GM21390 (cell line): ENCODE data around the gene ANKRD55.
"Not testable (repeated sequence)": the region's sequence is repeated elsewhere in the genome, so short reads cannot be mapped to it uniquely, and the experiment has no call there.

Experiments used
- ATAC-seq: cut with Tn5 transposase; IDR thresholded peaks from one replicate; pipeline ENCODE4 v1.9.1; 2021; ENCODE audit not compliant: unreplicated experiment

The ANKRD55 gene

GRCh38 chr5:56083286-56083854 lies 149.8 kb downstream of the ANKRD55 start:
- ATAC-seq, result no peak

GRCh38 chr5:56081053-56081642 lies 152.0 kb downstream of the ANKRD55 start:
- ATAC-seq, result peak; percentile 41

GRCh38 chr5:56080375-56081052 lies 152.6 kb downstream of the ANKRD55 start:
- peak; percentile 67 for ATAC-seq

- not testable (repeated sequence) for ATAC-seq
These were observed 154.0 kb downstream of the ANKRD55 start for GRCh38 chr5:56079157-56079500.

- ATAC-seq, result no peak
These were observed 154.6 kb downstream of the ANKRD55 start for GRCh38 chr5:56078278-56079156.

GRCh38 chr5:56077796-56078233 lies 155.3 kb downstream of the ANKRD55 start:
- no peak for ATAC-seq

GRCh38 chr5:56076486-56076885 lies 156.6 kb downstream of the ANKRD55 start:
- ATAC-seq, result no peak

GRCh38 chr5:56075361-56075760 lies 157.8 kb downstream of the ANKRD55 start:
- ATAC-seq, result no peak

- ATAC-seq, result no peak
These were observed 160.0 kb downstream of the ANKRD55 start for GRCh38 chr5:56072863-56073766.

GRCh38 chr5:56071470-56071869 lies 161.7 kb downstream of the ANKRD55 start:
- ATAC-seq, result no peak

- no peak for ATAC-seq
These were observed 162.2 kb downstream of the ANKRD55 start for GRCh38 chr5:56070851-56071465.

- ATAC-seq, result no peak
These were observed 163.4 kb downstream of the ANKRD55 start for GRCh38 chr5:56069652-56070226.

GRCh38 chr5:56066931-56067450 lies 166.1 kb downstream of the ANKRD55 start:
- no peak for ATAC-seq

- ATAC-seq, result peak; percentile 54
These were observed 168.1 kb downstream of the ANKRD55 start for GRCh38 chr5:56064984-56065383.

- ATAC-seq, result no peak
These were observed 172.6 kb downstream of the ANKRD55 start for GRCh38 chr5:56060276-56061110.

- ATAC-seq, result no peak
These were observed 173.3 kb downstream of the ANKRD55 start for GRCh38 chr5:56059854-56060253.

GRCh38 chr5:56056875-56057274 lies 176.3 kb downstream of the ANKRD55 start:
- ATAC-seq, result peak; percentile 88

GRCh38 chr5:56055859-56056258 lies 177.3 kb downstream of the ANKRD55 start:
- ATAC-seq, result no peak

GRCh38 chr5:56055287-56055686 lies 177.8 kb downstream of the ANKRD55 start:
- ATAC-seq, result no peak
